HepG2 (cell line): ENCODE data around the gene IL11RA. TPM values are rescaled to one million over a fixed set of nuclear protein-coding genes. Genes with fewer than 3 reads are reported as not detected.
A peak's percentile ranks its signal among the peaks of the same experiment; 100 is the strongest.

Source experiments
- BCL6 ChIP-seq: IDR thresholded peaks from 2 replicates; pipeline ENCODE4 v1.6.1; 2016; ENCODE audit warnings: missing genetic modification reagents, missing compliant biosample characterization
- CTCF ChIP-seq: sonication (generic); formaldehyde crosslinking; IDR thresholded peaks from 2 replicates; pipeline ENCODE4 v1.5.0; 2020; ENCODE audit warnings: mild to moderate bottlenecking, missing genetic modification reagents, moderate library complexity
- ELF1 ChIP-seq: sonication (generic); formaldehyde crosslinking; IDR thresholded peaks from 2 replicates; pipeline ENCODE4 v1.4.0; 2020; ENCODE audit warnings: missing genetic modification reagents
- FOXK1 ChIP-seq: sonication (generic); formaldehyde crosslinking; IDR thresholded peaks from 2 replicates; pipeline ENCODE4 v1.4.0; 2020; ENCODE audit warnings: low read depth, missing genetic modification reagents, borderline replicate concordance
- HOXA5 ChIP-seq: sonication (generic); formaldehyde crosslinking; IDR thresholded peaks from 2 replicates; pipeline ENCODE4 v1.4.0; 2020; ENCODE audit warnings: missing genetic modification reagents
- MYC ChIP-seq: sonication (generic); formaldehyde crosslinking; IDR thresholded peaks from 2 replicates; pipeline ENCODE4 v1.9.0; 2021; ENCODE audit warnings: missing genetic modification reagents, borderline replicate concordance
- SRY ChIP-seq: sonication (generic); formaldehyde crosslinking; IDR thresholded peaks from 2 replicates; pipeline ENCODE4 v1.8.0; 2022; ENCODE audit warnings: mild to moderate bottlenecking, missing genetic modification reagents
- TRAFD1 ChIP-seq: sonication (generic); formaldehyde crosslinking; IDR thresholded peaks from 2 replicates; pipeline ENCODE4 v1.5.1; 2020; ENCODE audit warnings: missing genetic modification reagents, mild to moderate bottlenecking, borderline replicate concordance
- ZBTB40 ChIP-seq, 2 experiments: fragments of 450-650 bp in 1 of 2; sonication (generic) in 1 of 2; formaldehyde crosslinking in 1 of 2; IDR thresholded peaks; 2 replicates each; pipeline versions ENCODE4 v1.6.1 to v1.8.0; 2016 to 2022; ENCODE audit warnings: antibody characterized with exemption in 1 of 2, mild to moderate bottlenecking in 1 of 2, missing genetic modification reagents in 1 of 2
- ZFX ChIP-seq: sonication (generic); formaldehyde crosslinking; IDR thresholded peaks from 2 replicates; pipeline ENCODE4 v1.4.0; 2020; ENCODE audit warnings: mild to moderate bottlenecking, low read depth, missing genetic modification reagents, moderate library complexity
- ZNF205 ChIP-seq: IDR thresholded peaks from 2 replicates; pipeline ENCODE4 v1.6.1; 2018; ENCODE audit warnings: missing biosample characterization, missing genetic modification reagents
- ZNF740 ChIP-seq: sonication (generic); formaldehyde crosslinking; IDR thresholded peaks from 2 replicates; pipeline ENCODE4 v1.4.0; 2020; ENCODE audit warnings: missing genetic modification reagents
- ZNF768 ChIP-seq: sonication (generic); formaldehyde crosslinking; IDR thresholded peaks from 2 replicates; pipeline ENCODE4 v1.4.0; 2020; ENCODE audit warnings: missing genetic modification reagents
- ZSCAN31 ChIP-seq: sonication (generic); formaldehyde crosslinking; IDR thresholded peaks from 2 replicates; pipeline ENCODE4 v1.5.0; 2020; ENCODE audit warnings: low read depth, mild to moderate bottlenecking, missing genetic modification reagents
- polyA plus RNA-seq, 8 experiments: library from polyadenylated mRNA; depleted of rRNA in 3 of 8; stranded (reverse) in 7 of 8; unstranded in 1 of 8; fragments of >200 nt; fragmentation: Illumina TruSeq in 4 of 8; extraction: Trizol in 4 of 8; gene quantifications; 2 replicates each; pipeline versions ENCODE4 v1.2.1 to v1.2.3, GENCODE V29; 2011 to 2016; ENCODE audit warnings: low read depth in 4 of 8, missing spikeins in 1 of 8, mixed read lengths in 1 of 8; ENCODE audit not compliant: insufficient read depth in 1 of 8
- total RNA-seq, 5 experiments: library from RNA; depleted of rRNA; stranded (reverse); fragments of >200 nt; fragmentation: Illumina TruSeq; extraction: Trizol; gene quantifications; 2 replicates each; pipeline ENCODE4 v1.2.3, GENCODE V29; 2016; ENCODE audit warnings: low read depth in 1 of 5

The IL11RA gene
- total and polyA plus RNA-seq, 2 of the 13 experiments (the other 11 are each of a cell fraction or from before 2014, with no cell fraction given) = 2.0 to 4.2 TPM

- TF ChIP-seq CTCF (CRISPR knock-in tag) (peak; percentile 96), MYC (CRISPR knock-in tag) (peak; percentile 25; the same call in 1 of the 2 replicates), ZFX (CRISPR knock-in tag) (peak; percentile 31; the same call in 1 of the 2 replicates), SRY (CRISPR knock-in tag) (peak; percentile 47; the same call in 1 of the 2 replicates), HOXA5 (peak; percentile 54; the same call in 1 of the 2 replicates), ZNF740 (0 out of 2 replicates have a peak, but pooled peaks have one; percentile 38), BCL6 (peak; percentile 42; the same call in 1 of the 2 replicates), ZSCAN31 (CRISPR knock-in tag) (no peak), ZBTB40 (IDR thresholded peaks at IDR 0.05) (no peak), ZBTB40 (CRISPR knock-in tag; IDR thresholded peaks at IDR 0.05) (0 out of 2 replicates have a peak, but pooled peaks have one; percentile 2), ZNF768 (peak; percentile 47; the same call in 1 of the 2 replicates), ELF1 (CRISPR knock-in tag) (no peak), ZNF205 (CRISPR knock-in tag) (no peak), FOXK1 (peak; percentile 19; the same call in 1 of the 2 replicates), TRAFD1 (no peak)
Measured at GRCh38 chr9:34701769-34702736, 50.1 kb downstream of the IL11RA start (continued).
